T1000 (cell line): ENCODE data around the gene PLAGL1.
A peak's percentile ranks its signal among the peaks of the same experiment; 100 is the strongest.

Experiments used
- DNase-seq: peaks from one replicate; lab custom pipeline; 2025; ENCODE audit warnings: mixed read lengths; lab: John Stamatoyannopoulos, UW

PLAGL1 gene

GRCh38 chr6:143966312-143966711 is 41.7 kb downstream of the PLAGL1 start:
- DNase-seq: no peak

GRCh38 chr6:143965503-143966171 is 42.4 kb downstream of the PLAGL1 start:
- DNase-seq: no peak

GRCh38 chr6:143964674-143965081 is 43.4 kb downstream of the PLAGL1 start:
- no peak for DNase-seq

GRCh38 chr6:143963158-143963919 is 44.7 kb downstream of the PLAGL1 start:
- no peak for DNase-seq

GRCh38 chr6:143961886-143962878 is 45.9 kb downstream of the PLAGL1 start:
- DNase-seq: no peak

GRCh38 chr6:143961066-143961465 is 47.0 kb downstream of the PLAGL1 start:
- no peak for DNase-seq

- DNase-seq: no peak
Observed at GRCh38 chr6:143959927-143960326, 48.1 kb downstream of the PLAGL1 start.

GRCh38 chr6:143958839-143959399 is 49.1 kb downstream of the PLAGL1 start:
- DNase-seq: no peak

GRCh38 chr6:143957679-143958274 is 50.3 kb downstream of the PLAGL1 start:
- DNase-seq: no peak

- DNase-seq: peak; percentile 16
Observed at GRCh38 chr6:143955971-143956370, 52.1 kb downstream of the PLAGL1 start.

- DNase-seq: no peak
Observed at GRCh38 chr6:143953922-143954321, 54.1 kb downstream of the PLAGL1 start.

GRCh38 chr6:143952947-143953701 is 54.9 kb downstream of the PLAGL1 start:
- no peak for DNase-seq

GRCh38 chr6:143952060-143952778 is 55.8 kb downstream of the PLAGL1 start:
- DNase-seq: no peak

GRCh38 chr6:143950875-143951274 is 57.2 kb downstream of the PLAGL1 start:
- no peak for DNase-seq

GRCh38 chr6:143949962-143950361 is 58.1 kb downstream of the PLAGL1 start:
- DNase-seq: no peak

GRCh38 chr6:143949535-143949934 is 58.5 kb downstream of the PLAGL1 start:
- no peak for DNase-seq

- no peak for DNase-seq
Observed at GRCh38 chr6:143948208-143948607, 59.9 kb downstream of the PLAGL1 start.

GRCh38 chr6:143941852-143942627 is 66.0 kb downstream of the PLAGL1 start:
- DNase-seq: no peak

GRCh38 chr6:143940011-143940597 is 68.0 kb downstream of the PLAGL1 start:
- DNase-seq: no peak
